DOHH2 (cell line): ENCODE data around the gene TNRC6B.

Experiments
- H3F3A ChIP-seq: fragments of 200-600 bp; sonication (generic), shearing (Covaris generic); 2 replicates; pipeline ENCODE4 v1.6.0; 2016; ENCODE audit warnings: antibody characterized with exemption, mild to moderate bottlenecking; ENCODE audit not compliant: control insufficient read depth, insufficient read depth
- H3K27ac ChIP-seq: fragments of 200-600 bp; sonication (generic); 2 replicates; pipeline ENCODE4 v1.5.1; 2014; ENCODE audit warnings: low read depth, mild to moderate bottlenecking, low read length, moderate library complexity
- H3K27me3 ChIP-seq: fragments of 200-600 bp; sonication (generic); 2 replicates; pipeline ENCODE4 v1.6.1; 2014; ENCODE audit warnings: mild to moderate bottlenecking, low read length, mixed read lengths; ENCODE audit not compliant: control insufficient read depth
- H3K36me3 ChIP-seq: fragments of 200-600 bp; sonication (generic); 2 replicates; pipeline ENCODE4 v1.6.1; 2014; ENCODE audit warnings: mild to moderate bottlenecking, low read length, moderate library complexity, mixed read lengths; ENCODE audit not compliant: control insufficient read depth
- H3K4me1 ChIP-seq: fragments of 200-600 bp; sonication (generic); 2 replicates; pipeline ENCODE4 v1.6.1; 2014; ENCODE audit warnings: mild to moderate bottlenecking, low read length, mixed read lengths; ENCODE audit not compliant: control insufficient read depth
- H3K4me2 ChIP-seq: fragments of 200-600 bp; sonication (generic); 2 replicates; pipeline ENCODE4 v1.6.0; 2014; ENCODE audit warnings: mild to moderate bottlenecking, low read length, moderate library complexity
- H3K4me3 ChIP-seq: fragments of 200-600 bp; sonication (generic); 2 replicates; pipeline ENCODE4 v1.5.1; 2014; ENCODE audit warnings: mild to moderate bottlenecking, low read length, mixed read lengths
- H3K79me2 ChIP-seq: fragments of 200-600 bp; sonication (generic); 2 replicates; pipeline ENCODE4 v1.6.1; 2014; ENCODE audit warnings: mild to moderate bottlenecking, low read length, mixed read lengths; ENCODE audit not compliant: control insufficient read depth
- H3K9me2 ChIP-seq: fragments of 200-600 bp; sonication (generic); replicated peaks from 2 replicates; pipeline ENCODE4 v1.6.1; 2014; ENCODE audit warnings: mild to moderate bottlenecking, low read length, mixed read lengths; ENCODE audit not compliant: control insufficient read depth
- H3K9me3 ChIP-seq: fragments of 200-600 bp; sonication (generic); 2 replicates; pipeline ENCODE4 v1.6.1; 2014; ENCODE audit warnings: antibody characterized with exemption, low read length, mixed read lengths; ENCODE audit not compliant: control insufficient read depth, insufficient read depth
- H4K20me1 ChIP-seq: fragments of 200-600 bp; sonication (generic); 2 replicates; pipeline ENCODE4 v1.6.0; 2014; ENCODE audit warnings: low read depth, mild to moderate bottlenecking, antibody characterized with exemption, low read length, moderate library complexity; ENCODE audit not compliant: control insufficient read depth, insufficient read depth
- CTCF ChIP-seq: fragments of 200-600 bp; sonication (generic); IDR thresholded peaks from one replicate; pipeline ENCODE4 v1.5.1; 2014; ENCODE audit warnings: antibody characterized with exemption, mild to moderate bottlenecking, low read depth, low read length; ENCODE audit not compliant: poor library complexity, severe bottlenecking
- EZH2phosphoT487 ChIP-seq: fragments of 200-600 bp; sonication (generic); IDR thresholded peaks from 2 replicates; pipeline ENCODE4 v1.6.1; 2017; ENCODE audit warnings: borderline replicate concordance, mild to moderate bottlenecking, antibody characterized with exemption, low read length, moderate library complexity, mixed read lengths

Gene TNRC6B

GRCh38 chr22:40237241-40237640 is 59.5 kb downstream of the TNRC6B start:
- Histone ChIP-seq H3K4me1 (peaks cover 10% of the 10 kb centered on the region; the same call in 1 of the 2 replicates), H4K20me1 (peaks cover 17% of the 10 kb centered on the region), H3K9me2 (no peaks in the 10 kb centered on the region), H3F3A (no peaks in the 10 kb centered on the region), H3K9me3 (no peaks in the 10 kb centered on the region), H3K4me3 (no peak overlapping the region), H3K36me3 (peaks cover 8% of the 10 kb centered on the region), H3K79me2 (peaks cover 86% of the 10 kb centered on the region), H3K27ac (no peak overlapping the region), H3K27me3 (no peaks in the 10 kb centered on the region), H3K4me2 (no peak overlapping the region)
- TF ChIP-seq CTCF (no peak), EZH2phosphoT487 (no peak)

DNA sequence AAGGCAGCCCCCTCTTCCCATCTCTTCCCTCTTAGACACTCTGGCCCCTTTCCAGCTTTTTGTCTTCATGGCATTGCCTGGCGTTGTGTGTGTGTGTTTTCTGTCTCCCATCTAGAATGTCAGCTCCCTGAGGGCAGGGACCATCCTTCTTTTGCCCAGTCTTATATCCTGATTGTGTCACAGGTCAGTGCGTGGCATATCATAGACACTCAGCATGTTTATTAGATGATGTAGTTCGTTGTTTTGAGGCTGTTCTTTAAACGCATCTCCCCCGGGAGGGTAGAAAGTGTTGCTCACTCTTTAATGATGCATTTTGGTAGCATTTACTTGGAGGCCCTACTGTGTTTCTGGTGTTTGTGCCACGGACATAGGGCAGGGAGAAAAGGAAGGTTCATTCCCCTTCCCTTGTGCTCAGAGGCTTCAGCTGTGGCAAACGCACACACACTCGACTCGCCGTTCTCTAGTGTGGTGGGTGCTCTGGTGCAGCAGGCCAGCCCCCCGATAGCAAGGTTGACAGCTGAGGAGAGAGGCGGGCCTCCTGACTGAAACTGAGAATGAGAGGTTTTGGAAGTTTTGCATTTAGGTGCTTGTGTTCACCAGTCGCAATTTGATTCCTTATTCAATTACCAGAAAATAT is 60.2 kb downstream of the TNRC6B start:
- H3K4me3 ChIP-seq: no peak overlapping the region
- peaks cover 86% of the 10 kb centered on the region for H3K79me2 ChIP-seq
- H3K9me2 ChIP-seq: no peaks in the 10 kb centered on the region
- peaks cover 8% of the 10 kb centered on the region; the same call in 1 of the 2 replicates for H3K36me3 ChIP-seq
- no peak overlapping the region for H3K4me2 ChIP-seq
- peaks cover 17% of the 10 kb centered on the region for H4K20me1 ChIP-seq
- H3K27ac ChIP-seq: no peak overlapping the region
- no peaks in the 10 kb centered on the region for H3K9me3 ChIP-seq
- peaks cover 10% of the 10 kb centered on the region; the same call in 1 of the 2 replicates for H3K4me1 ChIP-seq
- no peaks in the 10 kb centered on the region for H3K27me3 ChIP-seq
- H3F3A ChIP-seq: no peaks in the 10 kb centered on the region
- TF ChIP-seq EZH2phosphoT487 (no peak), CTCF (no peak)

DNA sequence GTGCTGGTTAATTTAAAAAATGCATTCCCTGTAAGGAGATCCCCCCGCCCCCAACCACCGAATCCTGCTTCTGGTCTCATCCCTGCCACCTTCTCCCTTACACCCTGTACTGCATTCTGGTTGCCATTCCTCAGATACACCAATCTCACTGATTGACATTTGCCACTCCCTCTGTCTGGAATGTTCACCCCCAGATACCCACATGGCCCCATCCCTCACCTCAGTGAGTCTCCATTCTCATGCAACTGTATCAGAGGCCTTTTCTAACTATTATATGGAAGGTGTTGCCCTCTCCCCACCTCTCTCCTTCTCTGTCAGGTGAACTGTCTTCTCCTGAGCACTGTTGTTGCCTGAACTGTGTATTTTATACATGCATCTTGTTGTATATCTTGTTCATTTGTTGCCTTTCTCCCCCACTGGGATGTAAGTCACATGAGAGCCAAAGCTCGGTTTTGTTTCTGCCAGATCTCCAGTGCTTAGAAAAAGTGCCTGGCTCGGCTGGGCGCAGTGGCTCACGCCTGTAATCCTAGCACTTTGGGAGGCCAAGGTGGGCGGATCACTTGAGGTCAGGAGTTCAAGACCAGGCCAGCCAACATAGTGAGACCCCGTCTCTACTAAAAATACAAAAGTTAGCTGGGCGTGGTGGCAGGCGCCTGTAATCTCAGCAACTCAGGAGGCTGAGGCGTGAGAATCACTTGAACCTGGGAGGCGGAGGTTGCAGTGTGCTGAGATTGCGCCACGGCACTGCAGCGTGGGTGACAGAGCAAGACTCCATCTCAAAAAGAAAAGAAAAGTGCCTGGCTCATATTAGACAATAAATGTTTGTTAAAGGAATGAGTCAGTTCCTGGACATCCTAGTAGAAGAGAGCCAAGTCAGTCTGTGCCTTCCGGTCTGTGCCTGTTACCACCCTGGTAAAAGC is 61.0 kb downstream of the TNRC6B start:
- H3K4me3 ChIP-seq: no peak overlapping the region
- H3F3A ChIP-seq: no peaks in the 10 kb centered on the region
- peaks cover 87% of the 10 kb centered on the region for H3K79me2 ChIP-seq
- no peaks in the 10 kb centered on the region for H3K27me3 ChIP-seq
- no peak overlapping the region for H3K27ac ChIP-seq
- H3K9me3 ChIP-seq: no peaks in the 10 kb centered on the region
- H3K9me2 ChIP-seq: no peaks in the 10 kb centered on the region
- TF ChIP-seq CTCF (no peak), EZH2phosphoT487 (no peak)
- peaks cover 7% of the 10 kb centered on the region; the same call in 1 of the 2 replicates for H3K36me3 ChIP-seq
- H3K4me1 ChIP-seq: peaks cover 10% of the 10 kb centered on the region; the same call in 1 of the 2 replicates
- H3K4me2 ChIP-seq: no peak overlapping the region
- H4K20me1 ChIP-seq: peaks cover 17% of the 10 kb centered on the region
